NK-92 (cell line): ENCODE data around the gene ENG.
"Not testable (repeated sequence)": the region's sequence is repeated elsewhere in the genome, so short reads cannot be mapped to it uniquely, and the experiment has no call there.

ENCODE experiments used
- DNase-seq: peaks from one replicate; lab custom pipeline; 2025; ENCODE audit not compliant: unreplicated experiment; lab: John Stamatoyannopoulos, UW

Gene ENG

DNA sequence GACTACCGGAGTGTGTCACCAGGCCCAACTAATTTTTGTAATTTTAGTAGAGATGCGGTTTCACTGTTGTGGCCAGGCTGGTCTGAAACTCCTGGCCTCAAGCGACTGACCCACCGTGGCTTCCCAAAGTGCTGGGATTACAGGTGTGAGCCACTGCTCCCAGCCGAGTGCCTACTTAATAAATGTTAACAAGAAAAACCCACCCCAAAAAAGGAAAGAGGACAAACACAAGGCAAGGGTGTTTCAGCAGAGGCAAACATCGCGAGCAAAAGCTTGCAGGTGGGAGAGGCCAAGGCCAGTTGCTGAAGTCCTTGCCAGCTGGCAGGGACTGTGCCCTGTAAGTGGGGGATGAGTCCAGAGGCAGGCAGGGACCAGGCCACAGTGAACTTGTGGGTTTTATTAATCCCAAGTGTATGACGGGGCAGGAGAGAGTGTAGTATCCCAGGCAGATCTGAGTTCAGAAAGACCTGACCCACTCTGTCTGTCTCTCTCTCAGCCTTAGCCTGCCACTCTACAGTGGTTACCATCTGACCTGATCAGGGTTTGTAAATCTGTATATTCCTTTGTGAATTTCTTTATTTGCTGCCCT, 58.1 kb downstream of the ENG start:
- DNase-seq, result no peak

GRCh38 chr9:127794001-127794791, 60.3 kb downstream of the ENG start:
- no peak for DNase-seq

DNA sequence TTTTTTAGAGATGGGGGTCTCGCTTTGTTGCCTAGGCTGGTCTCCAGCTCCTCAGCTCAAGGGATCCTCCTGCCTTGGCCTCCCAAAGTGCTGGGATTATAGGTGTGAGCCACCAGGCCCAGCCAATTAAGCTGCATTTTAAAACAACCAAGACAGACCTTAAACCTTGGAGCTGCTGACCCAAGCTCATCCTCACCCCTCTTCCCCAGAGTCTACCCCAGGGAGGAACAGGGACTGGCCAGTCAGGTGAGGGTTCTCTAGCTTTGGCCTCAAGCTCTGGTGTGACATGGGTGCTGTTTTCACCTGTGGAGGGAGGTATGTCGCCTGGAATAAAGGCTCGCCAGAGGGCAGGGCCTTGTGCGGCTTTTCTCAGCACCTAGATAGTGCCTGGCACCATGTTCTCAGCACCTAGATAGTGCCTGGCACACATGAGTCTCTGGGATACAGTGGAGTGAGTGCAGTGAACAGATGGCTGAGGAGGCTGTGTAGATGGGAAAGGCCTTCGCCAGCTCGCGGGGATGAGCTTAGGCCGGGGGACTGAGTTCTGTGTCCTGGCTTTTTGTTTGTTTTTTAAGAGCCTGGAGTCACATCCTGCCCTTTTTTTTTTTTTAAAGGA, 61.3 kb downstream of the ENG start:
- DNase-seq, result no peak

GRCh38 chr9:127792417-127793031, 61.9 kb downstream of the ENG start:
- no peak for DNase-seq

DNA sequence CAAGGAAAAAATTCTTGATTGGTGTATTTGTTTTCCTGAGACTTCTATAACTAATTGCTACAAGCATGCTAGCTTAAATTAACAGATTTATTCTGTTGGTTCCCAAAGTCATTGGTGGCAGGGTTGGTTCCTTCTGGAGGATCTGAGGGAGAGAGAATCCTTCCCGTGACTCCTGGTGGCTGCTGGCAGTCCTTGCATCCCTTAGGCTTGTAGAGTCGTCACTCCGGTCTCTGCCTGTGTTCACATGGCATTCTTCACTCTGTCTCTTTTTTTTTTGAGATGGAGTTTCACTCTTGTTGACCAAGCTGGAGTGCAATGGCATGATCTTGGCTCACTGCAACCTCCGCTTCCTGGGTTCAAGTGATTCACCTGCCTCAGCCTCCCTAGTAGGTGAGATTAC, 63.4 kb downstream of the ENG start:
- no peak for DNase-seq

DNA sequence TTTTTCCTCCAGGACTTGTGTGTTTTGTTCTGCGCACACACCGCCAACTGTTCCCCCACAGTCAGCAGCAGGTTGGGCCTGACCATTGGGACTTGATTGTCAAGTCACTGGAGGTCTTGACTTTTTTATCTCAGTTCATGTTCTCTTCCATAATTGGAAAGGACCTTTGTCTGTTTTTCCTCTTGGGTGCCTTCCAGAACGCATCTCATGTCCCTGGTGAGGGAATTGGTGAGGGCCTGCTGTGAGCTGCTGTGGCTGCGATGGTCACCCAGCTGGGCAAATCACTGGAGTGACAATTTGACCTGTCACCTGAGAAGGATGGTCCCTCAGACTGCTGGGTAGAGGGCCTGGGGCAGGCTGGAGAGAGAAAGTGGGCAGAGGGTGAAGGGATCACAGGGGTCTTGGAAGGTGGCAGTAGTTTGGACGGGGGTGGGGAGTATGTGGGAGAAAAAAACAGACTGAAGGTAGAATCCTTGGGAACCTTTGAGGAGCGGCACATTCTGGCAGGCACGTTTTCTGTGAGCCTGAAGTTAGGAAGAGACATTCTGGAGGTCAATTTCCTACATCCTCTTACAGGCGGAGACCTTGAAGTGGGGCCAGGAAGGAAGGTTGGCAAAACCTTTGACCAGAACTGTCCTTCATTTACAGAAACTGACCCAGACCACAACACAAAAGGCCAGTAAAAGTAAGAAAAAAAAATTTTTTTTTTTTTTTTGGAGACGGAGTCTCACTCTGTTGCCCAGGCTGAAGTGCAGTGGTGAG, 64.2 kb downstream of the ENG start:
- no peak for DNase-seq

- DNase-seq, result no peak
Measured at GRCh38 chr9:127789179-127789578, 65.3 kb downstream of the ENG start.

DNA sequence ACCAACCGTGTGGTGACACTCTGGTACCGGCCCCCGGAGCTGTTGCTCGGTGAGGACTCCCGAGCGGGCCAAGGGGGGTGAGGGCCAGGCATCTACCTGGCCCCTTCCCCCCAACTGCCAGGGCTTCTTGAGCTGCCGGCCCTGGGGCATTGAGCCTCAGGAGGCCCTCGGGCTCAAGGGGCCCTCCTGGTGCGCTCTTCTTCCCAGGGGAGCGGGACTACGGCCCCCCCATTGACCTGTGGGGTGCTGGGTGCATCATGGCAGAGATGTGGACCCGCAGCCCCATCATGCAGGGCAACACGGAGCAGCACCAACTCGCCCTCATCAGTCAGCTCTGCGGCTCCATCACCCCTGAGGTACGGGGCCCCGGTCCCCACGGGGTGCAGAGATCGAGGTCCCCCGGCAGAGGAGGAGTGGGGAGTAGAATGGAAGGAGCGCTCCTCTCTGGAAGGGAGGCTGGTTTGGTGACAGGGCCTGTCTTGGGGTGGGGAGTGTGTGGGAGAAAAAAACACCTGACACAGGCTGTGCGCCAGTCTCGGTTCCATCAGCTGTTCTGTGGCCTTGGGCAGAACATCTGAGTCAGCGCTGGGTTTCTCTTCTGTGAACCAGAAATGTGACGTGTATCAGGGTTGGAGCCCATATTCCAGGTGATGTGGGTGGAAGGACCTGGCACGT, 66.0 kb downstream of the ENG start:
- no peak for DNase-seq

DNA sequence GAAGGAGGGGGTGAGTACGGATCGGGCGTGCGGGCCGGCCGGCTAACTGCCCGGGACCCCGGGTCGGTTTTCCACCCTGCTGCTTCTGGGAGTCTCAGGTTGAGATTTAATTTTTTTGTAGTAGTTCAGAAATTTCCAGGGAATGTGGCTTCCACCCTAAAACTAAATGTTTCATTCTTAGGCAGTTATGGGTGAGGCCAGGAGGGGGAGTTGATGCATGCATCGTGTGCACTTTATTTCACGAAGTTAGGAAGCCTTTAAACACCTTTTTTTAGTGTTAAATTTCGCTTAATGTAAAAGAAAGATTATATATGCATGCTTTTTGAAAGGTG, 67.7 kb downstream of the ENG start:
- no peak for DNase-seq

DNA sequence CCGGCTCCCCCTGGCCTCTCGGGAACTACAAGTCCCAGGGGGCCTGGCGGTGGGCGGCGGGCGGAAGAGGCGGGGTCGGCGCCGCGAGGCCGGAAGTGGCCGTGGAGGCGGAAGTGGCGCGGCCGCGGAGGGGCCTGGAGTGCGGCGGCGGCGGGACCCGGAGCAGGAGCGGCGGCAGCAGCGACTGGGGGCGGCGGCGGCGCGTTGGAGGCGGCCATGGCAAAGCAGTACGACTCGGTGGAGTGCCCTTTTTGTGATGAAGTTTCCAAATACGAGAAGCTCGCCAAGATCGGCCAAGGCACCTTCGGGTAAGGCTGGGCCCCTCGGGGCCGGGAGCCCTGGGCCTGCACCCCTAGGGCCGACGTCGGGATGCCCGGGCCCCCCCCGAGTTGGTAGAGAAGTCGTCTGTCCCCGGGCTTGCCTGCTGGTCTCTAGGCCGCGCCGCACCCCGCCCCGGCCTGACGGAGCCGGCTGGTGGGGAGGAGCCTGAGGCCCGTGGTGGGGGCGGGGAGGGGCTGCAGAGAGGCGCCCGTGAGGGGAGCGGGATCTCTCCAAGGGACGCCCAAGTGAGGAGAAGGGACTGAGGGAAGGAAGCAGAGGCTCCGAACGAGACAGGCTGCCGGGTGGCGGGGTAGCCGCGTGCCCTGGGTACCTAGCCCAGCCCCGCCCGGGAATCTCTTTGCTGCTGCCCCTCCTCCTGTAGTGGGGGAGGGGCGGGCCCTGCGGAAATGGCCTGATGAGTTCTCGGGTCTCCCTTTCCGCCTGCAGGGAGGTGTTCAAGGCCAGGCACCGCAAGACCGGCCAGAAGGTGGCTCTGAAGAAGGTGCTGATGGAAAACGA, 68.3 kb downstream of the ENG start, which contains the start of gene CDK9:
CDK9 (plus strand) TSS at position 102 of the 840 bp plus-strand sequence; CDS start at position 217, 115 bp downstream.
- DNase-seq, result peak; percentile 46

GRCh38 chr9:127785023-127785932, 69.2 kb downstream of the ENG start:
- DNase-seq, result no peak

DNA sequence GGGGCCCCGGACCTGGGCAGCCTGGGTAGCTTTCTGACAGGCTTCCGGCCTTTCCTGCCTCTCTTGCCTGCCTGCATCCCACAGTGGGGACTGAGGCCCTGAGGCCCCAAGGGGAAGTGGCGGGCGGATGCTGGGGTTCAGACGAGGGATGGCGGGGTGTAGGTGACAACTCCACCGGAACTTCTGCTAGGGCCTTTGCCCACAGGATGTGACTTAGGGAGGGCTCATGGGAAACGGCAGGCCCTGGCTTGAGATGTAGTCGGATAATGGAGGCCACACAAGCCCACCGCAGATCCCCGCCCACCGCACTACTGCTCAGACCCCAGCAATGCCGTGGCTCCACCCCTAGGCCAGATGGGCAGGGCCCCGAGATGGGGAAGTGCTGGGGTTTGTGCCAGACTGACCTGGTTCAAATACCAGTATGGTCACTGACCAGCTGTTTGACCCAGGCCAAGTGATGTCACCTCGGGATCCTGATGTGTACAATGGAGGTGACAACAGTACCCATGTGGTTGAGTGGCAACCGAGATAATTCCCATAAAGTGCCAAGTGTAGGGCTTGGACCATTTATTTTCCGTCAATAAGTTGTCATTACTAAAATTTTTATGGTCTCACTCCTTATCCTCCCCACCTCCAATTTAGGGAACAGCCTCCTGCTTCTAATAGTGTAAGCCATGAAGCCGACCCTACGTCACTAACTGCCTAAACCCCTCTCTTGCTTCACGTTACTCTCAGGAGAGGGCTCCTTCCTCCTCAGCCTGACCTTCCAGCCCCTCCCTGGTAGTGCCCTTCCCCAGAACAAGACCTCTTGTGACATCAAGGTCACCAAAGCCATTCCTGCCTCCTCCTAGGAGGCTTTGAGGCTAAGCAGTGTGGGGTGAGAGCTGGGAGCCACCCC, 71.1 kb downstream of the ENG start:
- DNase-seq, result no peak

- no peak for DNase-seq
Measured at GRCh38 chr9:127781806-127782205, 72.7 kb downstream of the ENG start.

DNA sequence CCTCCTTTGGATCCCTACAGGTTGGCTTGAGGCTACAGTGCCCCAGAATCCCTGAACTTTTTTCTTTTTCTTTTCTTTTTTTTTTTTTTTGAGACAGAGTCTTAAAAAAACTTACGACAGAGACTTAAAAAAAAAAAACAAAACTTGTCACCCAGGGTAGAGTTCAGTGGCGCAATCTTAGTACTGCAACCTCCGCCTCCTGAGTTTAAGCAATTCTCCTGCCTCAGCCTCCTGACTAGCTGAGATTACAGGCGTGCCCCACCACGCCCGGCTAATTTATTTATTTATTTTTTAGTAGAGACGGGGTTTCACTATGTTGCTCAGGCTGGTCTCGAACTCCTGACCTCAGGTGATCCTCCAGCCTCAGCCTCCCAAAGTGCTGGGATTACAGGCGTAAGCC, 73.5 kb downstream of the ENG start:
- DNase-seq, result not testable (repeated sequence)

GRCh38 chr9:127780126-127780885, 74.2 kb downstream of the ENG start:
- no peak for DNase-seq

GRCh38 chr9:127779136-127779981, 75.1 kb downstream of the ENG start:
- no peak for DNase-seq
